ENCODE results near the gene CCNB3. TPM values are rescaled to one million over a fixed set of nuclear protein-coding genes. Genes with fewer than 3 reads are reported as not detected.

Gene CCNB3
- total RNA-seq, 1 experiment from 2014 or later, result 0.24 TPM

GRCh38 chrX:50158593-50158992 is 46.0 kb upstream of the CCNB3 start:
- Histone ChIP-seq H3K27me3 (ENCODE audit: insufficient read depth, low read depth) (no peaks in the 10 kb centered on the region), H3K36me3 (ENCODE audit: low read depth) (no peaks in the 10 kb centered on the region), H3K4me1 (replicated peaks; ENCODE audit: insufficient read depth) (no peaks in the 10 kb centered on the region), H3K79me2 (ENCODE audit: low read depth) (no peaks in the 10 kb centered on the region), H3F3A (ENCODE audit: insufficient read depth, low read depth) (no peaks in the 10 kb centered on the region), H3K9me3 (ENCODE audit: insufficient read depth, low read depth) (no peaks in the 10 kb centered on the region), H3K27ac (no peak overlapping the region), H4K20me1 (ENCODE audit: insufficient read depth) (no peaks in the 10 kb centered on the region), H2AFZ (no peak overlapping the region), H3K9me2 (ENCODE audit: insufficient read depth) (no peaks in the 10 kb centered on the region), H3K4me2 (no peak overlapping the region), H3K4me3 (no peak overlapping the region)
- intact Hi-C loops (cut with micrococcal nuclease; ENCODE audit: unreplicated experiment), result no loop called here
- CTCF ChIA-PET, result no interaction called here
- BruUV-seq (replicated peaks), result no TSS peak
- TF ChIP-seq EZH2 (IDR thresholded peaks at IDR 0.05; ENCODE audit: low read depth) (no peak), CTCF (conservative IDR thresholded peaks at IDR 0.05) (no peak)
- no peak for DNase-seq
- POLR2A ChIA-PET (ENCODE audit: unreplicated experiment), result no interaction called here

GRCh38 chrX:50161127-50161526 is 43.4 kb upstream of the CCNB3 start:
- no peak for TF ChIP-seq EZH2 (IDR thresholded peaks at IDR 0.05; ENCODE audit: low read depth)
- no peak for DNase-seq
- Histone ChIP-seq H3K9me3 (ENCODE audit: insufficient read depth, low read depth) (no peaks in the 10 kb centered on the region), H3K27ac (no peak overlapping the region), H2AFZ (no peak overlapping the region), H3F3A (ENCODE audit: insufficient read depth, low read depth) (no peaks in the 10 kb centered on the region), H4K20me1 (ENCODE audit: insufficient read depth) (no peaks in the 10 kb centered on the region), H3K36me3 (ENCODE audit: low read depth) (no peaks in the 10 kb centered on the region), H3K27me3 (ENCODE audit: insufficient read depth, low read depth) (no peaks in the 10 kb centered on the region), H3K79me2 (ENCODE audit: low read depth) (no peaks in the 10 kb centered on the region), H3K9me2 (ENCODE audit: insufficient read depth) (no peaks in the 10 kb centered on the region), H3K4me3 (no peak overlapping the region), H3K4me1 (replicated peaks; ENCODE audit: insufficient read depth) (no peaks in the 10 kb centered on the region), H3K4me2 (no peak overlapping the region)
- CTCF ChIA-PET, result no interaction called here
- no TSS peak for BruUV-seq (replicated peaks)
- intact Hi-C loops (cut with micrococcal nuclease; ENCODE audit: unreplicated experiment), result no loop called here
- POLR2A ChIA-PET (ENCODE audit: unreplicated experiment), result no interaction called here

GRCh38 chrX:50165727-50166126 is 38.8 kb upstream of the CCNB3 start:
- H3K4me1 ChIP-seq (replicated peaks; ENCODE audit: insufficient read depth), result no peaks in the 10 kb centered on the region
- no peak overlapping the region for H3K27ac ChIP-seq
- H3K4me2 ChIP-seq, result no peak overlapping the region
- H3K27me3 ChIP-seq (ENCODE audit: insufficient read depth, low read depth), result no peaks in the 10 kb centered on the region
- H3K9me3 ChIP-seq (ENCODE audit: insufficient read depth, low read depth), result no peaks in the 10 kb centered on the region
- TF ChIP-seq CTCF (conservative IDR thresholded peaks at IDR 0.05) (no peak), EZH2 (IDR thresholded peaks at IDR 0.05; ENCODE audit: low read depth) (no peak)
- CTCF ChIA-PET, result no interaction called here
- BruUV-seq (replicated peaks), result no TSS peak
- no peaks in the 10 kb centered on the region for H3F3A ChIP-seq (ENCODE audit: insufficient read depth, low read depth)
- DNase-seq, result no peak
- no peaks in the 10 kb centered on the region for H3K9me2 ChIP-seq (ENCODE audit: insufficient read depth)
- H3K4me3 ChIP-seq, result no peak overlapping the region
- no peaks in the 10 kb centered on the region for H3K36me3 ChIP-seq (ENCODE audit: low read depth)
- no peaks in the 10 kb centered on the region for H3K79me2 ChIP-seq (ENCODE audit: low read depth)
- H4K20me1 ChIP-seq (ENCODE audit: insufficient read depth), result no peaks in the 10 kb centered on the region
- no peak overlapping the region for H2AFZ ChIP-seq
- POLR2A ChIA-PET (ENCODE audit: unreplicated experiment), result no interaction called here
- intact Hi-C loops (cut with micrococcal nuclease; ENCODE audit: unreplicated experiment), result no loop called here

- Histone ChIP-seq H3K79me2 (ENCODE audit: low read depth) (no peaks in the 10 kb centered on the region), H2AFZ (no peak overlapping the region), H3K36me3 (ENCODE audit: low read depth) (no peaks in the 10 kb centered on the region), H3K27me3 (ENCODE audit: insufficient read depth, low read depth) (no peaks in the 10 kb centered on the region), H4K20me1 (ENCODE audit: insufficient read depth) (no peaks in the 10 kb centered on the region), H3K4me3 (no peak overlapping the region), H3K9me3 (ENCODE audit: insufficient read depth, low read depth) (no peaks in the 10 kb centered on the region), H3K4me1 (replicated peaks; ENCODE audit: insufficient read depth) (no peaks in the 10 kb centered on the region), H3K4me2 (no peak overlapping the region), H3K9me2 (ENCODE audit: insufficient read depth) (no peaks in the 10 kb centered on the region), H3F3A (ENCODE audit: insufficient read depth, low read depth) (no peaks in the 10 kb centered on the region), H3K27ac (no peak overlapping the region)
- POLR2A ChIA-PET (ENCODE audit: unreplicated experiment), result interaction anchor here (0.6 kb wide), 1 partner anchor 26 kb away, joined by 3 read pairs; no protein-coding TSS in a partner anchor
- intact Hi-C loops (cut with micrococcal nuclease; ENCODE audit: unreplicated experiment), result no loop called here
- no peak for DNase-seq
- TF ChIP-seq EZH2 (IDR thresholded peaks at IDR 0.05; ENCODE audit: low read depth) (no peak), CTCF (conservative IDR thresholded peaks at IDR 0.05) (no peak)
- CTCF ChIA-PET, result no interaction called here
- BruUV-seq (replicated peaks), result no TSS peak
These were observed 37.2 kb upstream of the CCNB3 start for GRCh38 chrX:50167366-50167765.

All from PC-9 (cell line).